ENCODE measurements around the gene POMGNT1.

The POMGNT1 gene

GRCh38 chr1:46193984-46194570 is 4.2 kb downstream of the POMGNT1 start:
- Histone ChIP-seq H2AFZ (ENCODE audit: low read length, unreplicated experiment) (no peak overlapping the region), H3K4me1 (ENCODE audit: control insufficient read depth, insufficient read depth, low read length, unreplicated experiment) (peaks cover 9% of the 10 kb centered on the region), H3K27me3 (ENCODE audit: insufficient read depth, low read length) (no peaks in the 10 kb centered on the region), H3K79me2 (ENCODE audit: control insufficient read depth, insufficient read depth, low read length, unreplicated experiment) (peaks cover 10% of the 10 kb centered on the region), H3K27ac (ENCODE audit: low read depth, low read length) (no peak overlapping the region), H3K36me3 (ENCODE audit: insufficient read depth, low read length) (peaks cover 4% of the 10 kb centered on the region; the same call in 1 of the 2 replicates), H3K4me3 (ENCODE audit: low read depth, low read length) (no peak overlapping the region)

- H3K4me1 ChIP-seq (ENCODE audit: control insufficient read depth, insufficient read depth, low read length, unreplicated experiment), result peaks cover 14% of the 10 kb centered on the region
- no peak overlapping the region for H2AFZ ChIP-seq (ENCODE audit: low read length, unreplicated experiment)
- no peak overlapping the region for H3K27ac ChIP-seq (ENCODE audit: low read depth, low read length)
- H3K79me2 ChIP-seq (ENCODE audit: control insufficient read depth, insufficient read depth, low read length, unreplicated experiment), result peaks cover 10% of the 10 kb centered on the region
- H3K4me3 ChIP-seq (ENCODE audit: low read depth, low read length), result no peak overlapping the region
- no peaks in the 10 kb centered on the region for H3K27me3 ChIP-seq (ENCODE audit: insufficient read depth, low read length)
- H3K36me3 ChIP-seq (ENCODE audit: insufficient read depth, low read length), result peaks cover 4% of the 10 kb centered on the region; the same call in 1 of the 2 replicates
Measured at GRCh38 chr1:46193285-46193684, 4.9 kb downstream of the POMGNT1 start.

GRCh38 chr1:46192171-46192570 is 6.1 kb downstream of the POMGNT1 start:
- Histone ChIP-seq H3K4me1 (ENCODE audit: control insufficient read depth, insufficient read depth, low read length, unreplicated experiment) (peaks cover 8% of the 10 kb centered on the region), H3K36me3 (ENCODE audit: insufficient read depth, low read length) (peaks cover 4% of the 10 kb centered on the region; the same call in 1 of the 2 replicates), H3K79me2 (ENCODE audit: control insufficient read depth, insufficient read depth, low read length, unreplicated experiment) (peaks cover 1% of the 10 kb centered on the region), H3K27me3 (ENCODE audit: insufficient read depth, low read length) (no peaks in the 10 kb centered on the region), H3K27ac (ENCODE audit: low read depth, low read length) (no peak overlapping the region), H2AFZ (ENCODE audit: low read length, unreplicated experiment) (no peak overlapping the region), H3K4me3 (ENCODE audit: low read depth, low read length) (no peak overlapping the region)

- Histone ChIP-seq H3K79me2 (ENCODE audit: control insufficient read depth, insufficient read depth, low read length, unreplicated experiment) (no peaks in the 10 kb centered on the region), H2AFZ (ENCODE audit: low read length, unreplicated experiment) (no peak overlapping the region), H3K27ac (ENCODE audit: low read depth, low read length) (no peak overlapping the region), H3K4me3 (ENCODE audit: low read depth, low read length) (no peak overlapping the region), H3K36me3 (ENCODE audit: insufficient read depth, low read length) (peaks cover 4% of the 10 kb centered on the region; the same call in 1 of the 2 replicates), H3K27me3 (ENCODE audit: insufficient read depth, low read length) (no peaks in the 10 kb centered on the region), H3K4me1 (ENCODE audit: control insufficient read depth, insufficient read depth, low read length, unreplicated experiment) (peaks cover 7% of the 10 kb centered on the region)
Measured at GRCh38 chr1:46191033-46191701, 7.1 kb downstream of the POMGNT1 start.

- no peaks in the 10 kb centered on the region for H3K79me2 ChIP-seq (ENCODE audit: control insufficient read depth, insufficient read depth, low read length, unreplicated experiment)
- H3K27ac ChIP-seq (ENCODE audit: low read depth, low read length), result no peak overlapping the region
- no peaks in the 10 kb centered on the region for H3K27me3 ChIP-seq (ENCODE audit: insufficient read depth, low read length)
- peaks cover 4% of the 10 kb centered on the region; the same call in 1 of the 2 replicates for H3K36me3 ChIP-seq (ENCODE audit: insufficient read depth, low read length)
- no peak overlapping the region for H3K4me3 ChIP-seq (ENCODE audit: low read depth, low read length)
- no peak overlapping the region for H2AFZ ChIP-seq (ENCODE audit: low read length, unreplicated experiment)
- peaks cover 7% of the 10 kb centered on the region for H3K4me1 ChIP-seq (ENCODE audit: control insufficient read depth, insufficient read depth, low read length, unreplicated experiment)
Measured at GRCh38 chr1:46190539-46190938, 7.7 kb downstream of the POMGNT1 start.

GRCh38 chr1:46188295-46189030 is 9.8 kb downstream of the POMGNT1 start:
- Histone ChIP-seq H3K79me2 (ENCODE audit: control insufficient read depth, insufficient read depth, low read length, unreplicated experiment) (no peaks in the 10 kb centered on the region), H2AFZ (ENCODE audit: low read length, unreplicated experiment) (no peak overlapping the region), H3K27me3 (ENCODE audit: insufficient read depth, low read length) (no peaks in the 10 kb centered on the region), H3K27ac (ENCODE audit: low read depth, low read length) (no peak overlapping the region), H3K36me3 (ENCODE audit: insufficient read depth, low read length) (peaks cover 4% of the 10 kb centered on the region; the same call in 1 of the 2 replicates), H3K4me1 (ENCODE audit: control insufficient read depth, insufficient read depth, low read length, unreplicated experiment) (peaks cover 16% of the 10 kb centered on the region), H3K4me3 (ENCODE audit: low read depth, low read length) (no peak overlapping the region)

- Histone ChIP-seq H3K27me3 (ENCODE audit: insufficient read depth, low read length) (no peaks in the 10 kb centered on the region), H2AFZ (ENCODE audit: low read length, unreplicated experiment) (no peak overlapping the region), H3K79me2 (ENCODE audit: control insufficient read depth, insufficient read depth, low read length, unreplicated experiment) (no peaks in the 10 kb centered on the region), H3K36me3 (ENCODE audit: insufficient read depth, low read length) (peaks cover 4% of the 10 kb centered on the region; the same call in 1 of the 2 replicates), H3K4me1 (ENCODE audit: control insufficient read depth, insufficient read depth, low read length, unreplicated experiment) (peaks cover 25% of the 10 kb centered on the region), H3K4me3 (ENCODE audit: low read depth, low read length) (no peak overlapping the region), H3K27ac (ENCODE audit: low read depth, low read length) (no peak overlapping the region)
Measured at GRCh38 chr1:46187106-46187869, 10.9 kb downstream of the POMGNT1 start.

GRCh38 chr1:46186076-46186475 is 12.2 kb downstream of the POMGNT1 start:
- Histone ChIP-seq H3K27me3 (ENCODE audit: insufficient read depth, low read length) (no peaks in the 10 kb centered on the region), H3K79me2 (ENCODE audit: control insufficient read depth, insufficient read depth, low read length, unreplicated experiment) (no peaks in the 10 kb centered on the region), H2AFZ (ENCODE audit: low read length, unreplicated experiment) (no peak overlapping the region), H3K4me3 (ENCODE audit: low read depth, low read length) (no peak overlapping the region), H3K36me3 (ENCODE audit: insufficient read depth, low read length) (peaks cover 4% of the 10 kb centered on the region; the same call in 1 of the 2 replicates), H3K4me1 (ENCODE audit: control insufficient read depth, insufficient read depth, low read length, unreplicated experiment) (peaks cover 35% of the 10 kb centered on the region), H3K27ac (ENCODE audit: low read depth, low read length) (no peak overlapping the region)

- H3K4me1 ChIP-seq (ENCODE audit: control insufficient read depth, insufficient read depth, low read length, unreplicated experiment), result peaks cover 35% of the 10 kb centered on the region
Measured at GRCh38 chr1:46184920-46185658, 13.1 kb downstream of the POMGNT1 start.

More at GRCh38 chr1:46184920-46185658, 13.1 kb downstream of the POMGNT1 start:
- H3K27me3 ChIP-seq (ENCODE audit: insufficient read depth, low read length), result no peaks in the 10 kb centered on the region
- peaks cover 4% of the 10 kb centered on the region; the same call in 1 of the 2 replicates for H3K36me3 ChIP-seq (ENCODE audit: insufficient read depth, low read length)
- H3K4me3 ChIP-seq (ENCODE audit: low read depth, low read length), result no peak overlapping the region
- H3K79me2 ChIP-seq (ENCODE audit: control insufficient read depth, insufficient read depth, low read length, unreplicated experiment), result no peaks in the 10 kb centered on the region
- no peak overlapping the region for H3K27ac ChIP-seq (ENCODE audit: low read depth, low read length)
- no peak overlapping the region for H2AFZ ChIP-seq (ENCODE audit: low read length, unreplicated experiment)
